Keratinocyte (primary cell): ENCODE data around the gene MAST2. TPM values are rescaled to one million over a fixed set of nuclear protein-coding genes. Genes with fewer than 3 reads are reported as not detected.

ENCODE experiments used
- DNase-seq: peaks from one replicate; pipeline ENCODE4 v3.0.0-alpha.2; 2011; ENCODE audit warnings: low read depth, missing footprints, low spot score
- FAIRE-seq: peaks from 2 replicates; lab custom pipeline; 2011; peaks lifted over from hg19 to GRCh38; lab: Jason Lieb, UNC
- H2AFZ ChIP-seq: 2 replicates; pipeline ENCODE4 v1.6.0; 2012; ENCODE audit warnings: low read length, control low read depth, inconsistent platforms; ENCODE audit not compliant: control insufficient read depth
- H3K27ac ChIP-seq: 2 replicates; pipeline ENCODE4 v1.5.1; 2011; ENCODE audit warnings: low read length; ENCODE audit not compliant: control insufficient read depth, insufficient read depth
- H3K27me3 ChIP-seq: 3 replicates; pipeline ENCODE4 v1.6.0; 2011; ENCODE audit warnings: low read length; ENCODE audit not compliant: control insufficient read depth, insufficient read depth; ENCODE audit errors: extremely low read depth
- H3K36me3 ChIP-seq, 2 experiments: 2 replicates in 1 of 2; 3 replicates in 1 of 2; pipeline ENCODE4 v1.5.1; 2011; ENCODE audit warnings: low read length in 2 of 2, mild to moderate bottlenecking in 1 of 2; ENCODE audit not compliant: control insufficient read depth in 2 of 2, insufficient read depth in 2 of 2; ENCODE audit errors: extremely low read depth in 1 of 2
- H3K4me1 ChIP-seq: 3 replicates; pipeline ENCODE4 v1.5.1; 2011; ENCODE audit warnings: low read length; ENCODE audit not compliant: control insufficient read depth, insufficient read depth; ENCODE audit errors: extremely low read depth
- H3K4me2 ChIP-seq: 3 replicates; pipeline ENCODE4 v1.6.0; 2011; ENCODE audit warnings: low read depth, low read length; ENCODE audit not compliant: control insufficient read depth, insufficient read depth; ENCODE audit errors: extremely low read depth
- H3K4me3 ChIP-seq, 3 experiments: fragments of 200-600 bp in 1 of 3; sonication (generic) in 1 of 3; 2 replicates in 2 of 3; 3 replicates in 1 of 3; pipeline ENCODE4 v1.5.1; 2011 to 2016; ENCODE audit warnings: low read length in 3 of 3, mild to moderate bottlenecking in 3 of 3, control low read depth in 2 of 3, inconsistent platforms in 1 of 3, low read depth in 1 of 3, mixed read lengths in 1 of 3, mixed run types in 1 of 3, moderate library complexity in 1 of 3; ENCODE audit not compliant: control insufficient read depth in 2 of 3, insufficient read depth in 2 of 3; ENCODE audit errors: extremely low read depth in 1 of 3
- H3K79me2 ChIP-seq: 2 replicates; pipeline ENCODE4 v1.6.0; 2012; ENCODE audit warnings: low read length; ENCODE audit not compliant: control insufficient read depth, insufficient read depth
- H3K9ac ChIP-seq: 3 replicates; pipeline ENCODE4 v1.6.0; 2011; ENCODE audit warnings: low read length; ENCODE audit not compliant: control insufficient read depth, insufficient read depth; ENCODE audit errors: extremely low read depth
- H3K9me1 ChIP-seq: 3 replicates; pipeline ENCODE4 v1.6.0; 2011; ENCODE audit warnings: low read length; ENCODE audit not compliant: control insufficient read depth, insufficient read depth; ENCODE audit errors: extremely low read depth
- H3K9me3 ChIP-seq: 2 replicates; pipeline ENCODE4 v1.5.1; 2012; ENCODE audit warnings: low read depth, low read length; ENCODE audit not compliant: control insufficient read depth
- H4K20me1 ChIP-seq: 3 replicates; pipeline ENCODE4 v1.6.0; 2011; ENCODE audit warnings: low read length; ENCODE audit not compliant: control insufficient read depth, insufficient read depth; ENCODE audit errors: extremely low read depth
- EZH2 ChIP-seq: IDR thresholded peaks from one replicate; pipeline ENCODE4 v1.6.1; 2012; ENCODE audit warnings: inconsistent platforms, mild to moderate bottlenecking, low read length, moderate library complexity
- dilution Hi-C: fragments of 300-500 bp; cut with MboI; formaldehyde crosslinking; loops from one replicate; pipeline ENCODE4 v1.7.0; 2020; ENCODE audit warnings: low sequenced_read_pairs; ENCODE audit not compliant: extremely low pct_ligation_motif_present
- polyA plus RNA-seq, 5 experiments: library from polyadenylated mRNA; depleted of rRNA in 3 of 5; stranded (reverse) in 3 of 5; stranded (forward) in 1 of 5; unstranded in 1 of 5; fragments of >200 nt; gene quantifications; 1 replicate in 1 of 5; 2 replicates in 3 of 5; 3 replicates in 1 of 5; pipeline versions ENCODE4 v1.2.1 to v1.2.3, GENCODE V29; 2011 to 2012; ENCODE audit warnings: missing spikeins in 2 of 5, low read depth in 1 of 5, low replicate concordance in 1 of 5
- TF ChIP-seq, protein P1 (sequence below), 3 experiments: IDR thresholded peaks in 1 of 3; conservative IDR thresholded peaks in 1 of 3; optimal IDR thresholded peaks in 1 of 3; 2 replicates in 2 of 3; 3 replicates in 1 of 3; pipeline versions ENCODE3 to v1.5.1; 2011; ENCODE audit warnings: low read length in 3 of 3, mild to moderate bottlenecking in 3 of 3, moderate library complexity in 2 of 3, control low read depth in 1 of 3, inconsistent platforms in 1 of 3; ENCODE audit not compliant: insufficient read depth in 2 of 3; ENCODE audit errors: extremely low read depth in 1 of 3

The MAST2 gene
- polyA plus RNA-seq, 1 donor (not counting 4 experiments of a cell fraction or from before 2014, with no cell fraction given): 12.2 TPM

- no peak for TF ChIP-seq EZH2
- TF ChIP-seq, protein P1, sequence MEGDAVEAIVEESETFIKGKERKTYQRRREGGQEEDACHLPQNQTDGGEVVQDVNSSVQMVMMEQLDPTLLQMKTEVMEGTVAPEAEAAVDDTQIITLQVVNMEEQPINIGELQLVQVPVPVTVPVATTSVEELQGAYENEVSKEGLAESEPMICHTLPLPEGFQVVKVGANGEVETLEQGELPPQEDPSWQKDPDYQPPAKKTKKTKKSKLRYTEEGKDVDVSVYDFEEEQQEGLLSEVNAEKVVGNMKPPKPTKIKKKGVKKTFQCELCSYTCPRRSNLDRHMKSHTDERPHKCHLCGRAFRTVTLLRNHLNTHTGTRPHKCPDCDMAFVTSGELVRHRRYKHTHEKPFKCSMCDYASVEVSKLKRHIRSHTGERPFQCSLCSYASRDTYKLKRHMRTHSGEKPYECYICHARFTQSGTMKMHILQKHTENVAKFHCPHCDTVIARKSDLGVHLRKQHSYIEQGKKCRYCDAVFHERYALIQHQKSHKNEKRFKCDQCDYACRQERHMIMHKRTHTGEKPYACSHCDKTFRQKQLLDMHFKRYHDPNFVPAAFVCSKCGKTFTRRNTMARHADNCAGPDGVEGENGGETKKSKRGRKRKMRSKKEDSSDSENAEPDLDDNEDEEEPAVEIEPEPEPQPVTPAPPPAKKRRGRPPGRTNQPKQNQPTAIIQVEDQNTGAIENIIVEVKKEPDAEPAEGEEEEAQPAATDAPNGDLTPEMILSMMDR (optimal IDR thresholded peaks at IDR 0.05 in 1 of 3, IDR thresholded peaks at IDR 0.05 in 1 of 3, conservative IDR thresholded peaks at IDR 0.05 in 1 of 3; ENCODE audit: extremely low read depth in 1 of 3, insufficient read depth in 2 of 3, low read length in 3 of 3): no peak
- Histone ChIP-seq H3K27ac (no peak overlapping the region), H2AFZ (no peak overlapping the region), H3K9me1 (no peaks in the 10 kb centered on the region), H3K4me3 (no peak overlapping the region), H3K36me3 (peaks cover 7 to 9% of the 10 kb centered on the region in 2 experiments), H3K4me2 (no peak overlapping the region), H3K79me2 (no peaks in the 10 kb centered on the region), H3K27me3 (no peaks in the 10 kb centered on the region), H4K20me1 (no peaks in the 10 kb centered on the region), H3K9ac (no peak overlapping the region), H3K9me3 (no peaks in the 10 kb centered on the region), H3K4me1 (no peaks in the 10 kb centered on the region)
- dilution Hi-C loops: no loop called here
- no peak for FAIRE-seq
- DNase-seq: no peak
Observed at GRCh38 chr1:46019348-46019747, 215.9 kb downstream of the MAST2 start.

DNA sequence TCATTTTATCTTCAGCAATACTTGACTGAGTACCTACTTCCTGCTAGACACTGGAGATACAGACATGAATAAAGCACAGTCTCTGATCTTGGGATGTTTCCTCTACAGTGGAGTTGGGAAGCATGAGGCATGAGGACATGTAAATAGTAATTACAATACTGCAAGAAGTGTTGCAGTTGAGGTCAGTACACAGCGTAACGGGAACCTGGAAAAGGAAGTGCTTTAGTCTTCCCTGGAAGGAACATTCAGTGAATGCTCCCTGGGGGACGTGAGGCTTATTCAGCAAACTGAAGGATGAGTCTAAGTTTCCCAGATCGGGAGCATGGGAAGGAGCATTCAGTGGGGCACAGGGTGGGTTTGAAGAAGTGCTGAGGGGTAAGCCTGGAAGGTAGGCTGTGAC, 216.6 kb downstream of the MAST2 start:
- H2AFZ ChIP-seq: no peak overlapping the region
- peaks cover 7 to 9% of the 10 kb centered on the region in 2 experiments for H3K36me3 ChIP-seq
- TF ChIP-seq, protein P1 (optimal IDR thresholded peaks at IDR 0.05 in 1 of 3, IDR thresholded peaks at IDR 0.05 in 1 of 3, conservative IDR thresholded peaks at IDR 0.05 in 1 of 3; ENCODE audit: extremely low read depth in 1 of 3, insufficient read depth in 2 of 3, low read length in 3 of 3): no peak
- no peak for TF ChIP-seq EZH2
- no peak for FAIRE-seq
- no peaks in the 10 kb centered on the region for H3K79me2 ChIP-seq
- H3K9me1 ChIP-seq: no peaks in the 10 kb centered on the region
- H3K4me2 ChIP-seq: no peak overlapping the region
- no peak overlapping the region for H3K4me3 ChIP-seq
- H3K27me3 ChIP-seq: no peaks in the 10 kb centered on the region
- no peak overlapping the region for H3K27ac ChIP-seq
- H3K9ac ChIP-seq: no peak overlapping the region
- no peaks in the 10 kb centered on the region for H3K9me3 ChIP-seq
- dilution Hi-C loops: no loop called here
- H3K4me1 ChIP-seq: no peaks in the 10 kb centered on the region
- DNase-seq: no peak
- H4K20me1 ChIP-seq: no peaks in the 10 kb centered on the region
